Body of pancreas (tissue), 4 donors: ENCODE measurements around the gene BRICD5. TPM values are rescaled to one million over a fixed set of nuclear protein-coding genes. Genes with fewer than 3 reads are reported as not detected.

Source experiments
- ATAC-seq: fragments of 150-250 bp; one replicate; pipeline ENCODE4 v1.9.1; 2016
- DNase-seq, 4 donors: peaks; one replicate each; pipeline ENCODE4 v3.0.0-alpha.2; 2019
- H3K27ac ChIP-seq, 4 donors: fragments of 200-600 bp; sonication (generic); 1 replicate in 3 of 4; 2 replicates in 1 of 4; pipeline versions ENCODE4 v1.5.1 to v1.6.1; 2016 to 2019; ENCODE audit warnings: mild to moderate bottlenecking in 1 of 4, mixed read lengths in 1 of 4, moderate library complexity in 1 of 4
- H3K27me3 ChIP-seq, 2 donors: fragments of 200-600 bp; sonication (generic); one replicate each; pipeline ENCODE4 v1.6.0; 2016; ENCODE audit warnings: mild to moderate bottlenecking in 1 of 2
- H3K36me3 ChIP-seq, 2 donors: fragments of 200-600 bp; sonication (generic); replicated peaks in 1 of 2; 2 replicates each; pipeline ENCODE4 v1.5.1; 2016; ENCODE audit warnings: low read depth in 2 of 2; ENCODE audit not compliant: insufficient read depth in 1 of 2
- H3K4me1 ChIP-seq: fragments of 200-600 bp; sonication (generic); one replicate; pipeline ENCODE4 v1.6.0; 2016
- H3K4me3 ChIP-seq, 2 donors: fragments of 200-600 bp; sonication (generic); 1 replicate in 1 of 2; 2 replicates in 1 of 2; pipeline ENCODE4 v1.5.1; 2016 to 2019
- H3K9me3 ChIP-seq, 3 donors: fragments of 200-600 bp; sonication (generic); 1 replicate in 2 of 3; 2 replicates in 1 of 3; pipeline ENCODE4 v1.5.1; 2016
- CTCF ChIP-seq, 7 experiments: fragments of 450-650 bp in 4 of 7; fragments of 200-600 bp in 3 of 7; sonication (generic) in 3 of 7; IDR thresholded peaks; one replicate each; pipeline ENCODE4 v1.5.1; 2016 to 2019; ENCODE audit warnings: antibody characterized with exemption in 7 of 7
- POLR2A ChIP-seq, 3 donors: fragments of 450-650 bp; IDR thresholded peaks; one replicate each; pipeline ENCODE4 v1.6.1; 2016; ENCODE audit warnings: antibody characterized with exemption in 3 of 3, mild to moderate bottlenecking in 2 of 3
- WGBS, 2 donors: methylation state at CpG; one replicate each; pipeline ENCODE4 v1.1.5; 2017; 5-methylcytosine and 5-hydroxymethylcytosine counted together
- intact Hi-C: fragments of 100-400 bp; cut with DNase I; formaldehyde crosslinking; loops from one replicate; pipeline ENCODE4 v1.15.1; 2023
- total RNA-seq, 2 donors: library from RNA; depleted of rRNA; stranded (reverse); fragments of >200 nt; gene quantifications; one replicate each; pipeline ENCODE4 v1.1.0, GENCODE V29; 2016

Gene BRICD5
- total RNA-seq, 2 donors from 2014 or later: 1.8 to 3.3 TPM

GRCh38 chr16:2173916-2174315 lies 36.7 kb downstream of the BRICD5 start:
- WGBS, 2 donors: 92 to 93% methylated on average over 3 to 4 of the region's 4 CpGs
- Histone ChIP-seq H3K4me3 (no peak overlapping the region), H3K9me3 (no peaks in the 10 kb centered on the region), H3K27ac (no peak overlapping the region), H3K36me3 (peaks cover 10 to 23% of the 10 kb centered on the region in 2 donors), H3K4me1 (no peaks in the 10 kb centered on the region), H3K27me3 (no peaks in the 10 kb centered on the region)
- TF ChIP-seq CTCF (IDR thresholded peaks at IDR 0.05) (no peak), POLR2A (IDR thresholded peaks at IDR 0.05) (no peak)
- DNase-seq: no peak
- intact Hi-C loops: no loop called here
- no peak for ATAC-seq

GRCh38 chr16:2173366-2173765 lies 37.3 kb downstream of the BRICD5 start:
- WGBS, 2 donors: 90 to 93% methylated on average over 13 to 14 of the region's 14 CpGs
- ATAC-seq (no peak), DNase-seq (no peak)
- no peak overlapping the region for H3K27ac ChIP-seq
- no peak for TF ChIP-seq POLR2A (IDR thresholded peaks at IDR 0.05)
- no peak for TF ChIP-seq CTCF (IDR thresholded peaks at IDR 0.05)
- H3K36me3 ChIP-seq: peaks cover 10 to 23% of the 10 kb centered on the region in 2 donors
- intact Hi-C loops: no loop called here
- H3K4me1 ChIP-seq: no peaks in the 10 kb centered on the region
- no peaks in the 10 kb centered on the region for H3K27me3 ChIP-seq
- H3K9me3 ChIP-seq: no peaks in the 10 kb centered on the region
- no peak overlapping the region for H3K4me3 ChIP-seq

GRCh38 chr16:2172688-2173335 lies 37.9 kb downstream of the BRICD5 start:
- TF ChIP-seq POLR2A (IDR thresholded peaks at IDR 0.05) (no peak), CTCF (IDR thresholded peaks at IDR 0.05) (no peak)
- WGBS, 2 donors: 95 to 96% methylated on average over 10 to 29 of the region's 29 CpGs
- H3K36me3 ChIP-seq: peaks cover 10 to 27% of the 10 kb centered on the region in 2 donors
- ATAC-seq (no peak), DNase-seq (no peak)
- no peak overlapping the region for H3K27ac ChIP-seq
- H3K4me1 ChIP-seq: no peaks in the 10 kb centered on the region
- no peaks in the 10 kb centered on the region for H3K27me3 ChIP-seq
- no peak overlapping the region for H3K4me3 ChIP-seq
- no peaks in the 10 kb centered on the region for H3K9me3 ChIP-seq
- intact Hi-C loops: no loop called here

- ATAC-seq (no peak), DNase-seq (no peak)
- H3K9me3 ChIP-seq: no peaks in the 10 kb centered on the region
- intact Hi-C loops: no loop called here
- no peaks in the 10 kb centered on the region for H3K27me3 ChIP-seq
- TF ChIP-seq POLR2A (IDR thresholded peaks at IDR 0.05) (no peak), CTCF (IDR thresholded peaks at IDR 0.05) (no peak)
- peaks cover 10 to 27% of the 10 kb centered on the region in 2 donors for H3K36me3 ChIP-seq
- no peak overlapping the region for H3K4me3 ChIP-seq
- 92 to 93% methylated on average over 17 to 28 of the region's 28 CpGs for WGBS, 2 donors
- H3K4me1 ChIP-seq: no peaks in the 10 kb centered on the region
- no peak overlapping the region for H3K27ac ChIP-seq
These were observed 39.0 kb downstream of the BRICD5 start for GRCh38 chr16:2171601-2172178.
